Cardiac muscle cell (in vitro differentiated cells and primary cell): ENCODE results near the gene CST6. TPM values are rescaled to one million over a fixed set of nuclear protein-coding genes. Genes with fewer than 3 reads are reported as not detected.

Source experiments
- DNase-seq, 2 donors: peaks; one replicate each; pipeline versions ENCODE4 v3.0.0 to v3.0.0-alpha.2; 2010 to 2017; ENCODE audit warnings: low read depth in 1 of 2, low spot score in 1 of 2
- H3K27ac ChIP-seq: fragments of 200-600 bp; sonication (generic); 2 replicates; pipeline ENCODE4 v1.5.1; 2016
- H3K27me3 ChIP-seq: fragments of 200-600 bp; sonication (generic); 2 replicates; pipeline ENCODE4 v1.6.0; 2016; ENCODE audit warnings: control low read depth
- H3K36me3 ChIP-seq: fragments of 200-600 bp; sonication (generic); 2 replicates; pipeline ENCODE4 v1.5.1; 2016; ENCODE audit warnings: control low read depth
- H3K4me1 ChIP-seq: fragments of 200-600 bp; sonication (generic); 2 replicates; pipeline ENCODE4 v1.8.1; 2017; ENCODE audit warnings: low read depth, mild to moderate bottlenecking, mixed run types
- H3K4me3 ChIP-seq: fragments of 200-600 bp; sonication (generic); 2 replicates; pipeline ENCODE4 v1.5.1; 2016; ENCODE audit warnings: mild to moderate bottlenecking
- H3K9me3 ChIP-seq: fragments of 200-600 bp; sonication (generic); 2 replicates; pipeline ENCODE4 v1.5.1; 2017; ENCODE audit warnings: low read depth, mild to moderate bottlenecking, control low read depth
- CTCF ChIP-seq: IDR thresholded peaks from 2 replicates; pipeline ENCODE4 v1.5.1; 2012; ENCODE audit warnings: low read depth, mild to moderate bottlenecking, low read length
- polyA plus RNA-seq: library from polyadenylated mRNA; unstranded; fragments of >200 nt; fragmentation: Nextera tagmentation; extraction: Ambion mirVana; gene quantifications from 2 replicates; pipeline ENCODE4 v1.2.1, GENCODE V29; 2016
- total RNA-seq: library from RNA; depleted of rRNA; stranded (reverse); fragments of >200 nt; gene quantifications from 2 replicates; pipeline ENCODE4 v1.2.3, GENCODE V29; 2016

The CST6 gene
- total and polyA plus RNA-seq, 2 experiments from 2014 or later = not detected

GRCh38 chr11:66035653-66036333 is 24.0 kb downstream of the CST6 start:
- Histone ChIP-seq H3K9me3 (no peaks in the 10 kb centered on the region), H3K4me3 (no peak overlapping the region), H3K4me1 (no peaks in the 10 kb centered on the region), H3K27me3 (no peaks in the 10 kb centered on the region), H3K36me3 (no peaks in the 10 kb centered on the region), H3K27ac (no peak overlapping the region)
- DNase-seq = no peak
- no peak for TF ChIP-seq CTCF

GRCh38 chr11:66036334-66036710 is 24.5 kb downstream of the CST6 start:
- no peak overlapping the region for H3K27ac ChIP-seq
- H3K4me3 ChIP-seq = no peak overlapping the region
- no peaks in the 10 kb centered on the region for H3K27me3 ChIP-seq
- no peaks in the 10 kb centered on the region for H3K36me3 ChIP-seq
- H3K9me3 ChIP-seq = no peaks in the 10 kb centered on the region
- H3K4me1 ChIP-seq = no peaks in the 10 kb centered on the region
- DNase-seq = no peak
- TF ChIP-seq CTCF = no peak

GRCh38 chr11:66037327-66037726 is 25.5 kb downstream of the CST6 start:
- no peak for TF ChIP-seq CTCF
- DNase-seq = no peak

GRCh38 chr11:66039765-66040164 is 28.0 kb downstream of the CST6 start:
- TF ChIP-seq CTCF = no peak
- Histone ChIP-seq H3K4me1 (no peaks in the 10 kb centered on the region), H3K4me3 (no peak overlapping the region), H3K9me3 (no peaks in the 10 kb centered on the region), H3K27ac (no peak overlapping the region), H3K27me3 (no peaks in the 10 kb centered on the region), H3K36me3 (no peaks in the 10 kb centered on the region)
- no peak for DNase-seq

More at GRCh38 chr11:66037327-66037726, 25.5 kb downstream of the CST6 start:
- H3K4me1 ChIP-seq = no peaks in the 10 kb centered on the region
- H3K4me3 ChIP-seq = no peak overlapping the region
- H3K9me3 ChIP-seq = no peaks in the 10 kb centered on the region
- H3K27me3 ChIP-seq = no peaks in the 10 kb centered on the region
- no peak overlapping the region for H3K27ac ChIP-seq
- H3K36me3 ChIP-seq = no peaks in the 10 kb centered on the region

GRCh38 chr11:66042227-66042995 is 30.6 kb downstream of the CST6 start:
- DNase-seq = no peak
- no peak for TF ChIP-seq CTCF

More at GRCh38 chr11:66042227-66042995, 30.6 kb downstream of the CST6 start:
- H3K9me3 ChIP-seq = no peaks in the 10 kb centered on the region
- H3K4me1 ChIP-seq = no peaks in the 10 kb centered on the region
- H3K27me3 ChIP-seq = no peaks in the 10 kb centered on the region
- H3K27ac ChIP-seq = no peak overlapping the region
- no peak overlapping the region for H3K4me3 ChIP-seq
- H3K36me3 ChIP-seq = no peaks in the 10 kb centered on the region
